SK-N-SH treated with all-trans-retinoic acid at 6 μM for 48 hours (cell line): Measurements from ENCODE around the gene KRT85.

ENCODE experiments used
- ATAC-seq: fragments of 200-7000 bp; cut with Tn5 transposase; 3 replicates; pipeline ENCODE4 v1.9.1; 2020; ENCODE audit warnings: mild to moderate bottlenecking, moderate library complexity
- ARNTL ChIP-seq: fragments of 450-650 bp; formaldehyde crosslinking; IDR thresholded peaks from 2 replicates; pipeline ENCODE4 v1.5.0; 2020; ENCODE audit warnings: low read depth, mild to moderate bottlenecking, moderate library complexity, borderline replicate concordance
- BACH2 ChIP-seq: fragments of 250-450 bp; sonication (Bioruptor Pico); IDR thresholded peaks from 2 replicates; pipeline ENCODE4 v1.9.0; 2021; ENCODE audit warnings: mild to moderate bottlenecking, borderline replicate concordance
- CSDC2 ChIP-seq: fragments of 250-450 bp; sonication (Bioruptor Pico); IDR thresholded peaks from 2 replicates; pipeline ENCODE4 v1.5.0; 2020; ENCODE audit warnings: mild to moderate bottlenecking, moderate library complexity
- ESRRG ChIP-seq: fragments of 250-450 bp; sonication (Bioruptor Pico); IDR thresholded peaks from 2 replicates; pipeline ENCODE4 v1.6.1; 2021; ENCODE audit warnings: mild to moderate bottlenecking
- GLIS3 ChIP-seq: fragments of 250-450 bp; sonication (Bioruptor Pico); IDR thresholded peaks from 2 replicates; pipeline ENCODE4 v1.5.0; 2020; ENCODE audit warnings: mild to moderate bottlenecking, moderate library complexity
- ISL1 ChIP-seq: fragments of 250-450 bp; sonication (Bioruptor Pico); IDR thresholded peaks from 2 replicates; pipeline ENCODE4 v2.1.2; 2022; ENCODE audit warnings: mild to moderate bottlenecking, moderate library complexity
- OSR1 ChIP-seq: fragments of 250-450 bp; sonication (Bioruptor Pico); IDR thresholded peaks from 2 replicates; pipeline ENCODE4 v1.8.0; 2022; ENCODE audit warnings: moderate library complexity, mild to moderate bottlenecking, inconsistent platforms
- PPARA ChIP-seq: fragments of 250-450 bp; sonication (Bioruptor Pico); IDR thresholded peaks from 2 replicates; pipeline ENCODE4 v1.5.0; 2020; ENCODE audit warnings: mild to moderate bottlenecking, borderline replicate concordance
- RARB ChIP-seq: fragments of 250-450 bp; sonication (Bioruptor Pico); IDR thresholded peaks from 2 replicates; pipeline ENCODE4 v1.8.0; 2021; ENCODE audit warnings: mild to moderate bottlenecking, moderate library complexity
- SNAI2 ChIP-seq: fragments of 250-450 bp; sonication (Bioruptor Pico); IDR thresholded peaks from 2 replicates; pipeline ENCODE4 v1.5.0; 2020; ENCODE audit warnings: mild to moderate bottlenecking, moderate library complexity
- TCF4 ChIP-seq: fragments of 250-450 bp; sonication (Bioruptor Pico); IDR thresholded peaks from 2 replicates; pipeline ENCODE4 v1.8.0; 2021; ENCODE audit warnings: mild to moderate bottlenecking, moderate library complexity, borderline replicate concordance
- TOX ChIP-seq: fragments of 250-450 bp; sonication (Bioruptor Pico); IDR thresholded peaks from 2 replicates; pipeline ENCODE4 v1.8.0; 2021; ENCODE audit warnings: mild to moderate bottlenecking, moderate library complexity, borderline replicate concordance
- ZFP3 ChIP-seq: fragments of 250-450 bp; sonication (Bioruptor Pico); IDR thresholded peaks from 2 replicates; pipeline ENCODE4 v1.5.0; 2020; ENCODE audit warnings: mild to moderate bottlenecking, moderate library complexity
- ZNF565 ChIP-seq: fragments of 450-650 bp; formaldehyde crosslinking; conservative IDR thresholded peaks from 2 replicates; pipeline ENCODE4 v1.5.0; 2020; ENCODE audit warnings: low read depth, mild to moderate bottlenecking, moderate library complexity
- ZNF70 ChIP-seq: fragments of 450-650 bp; formaldehyde crosslinking; IDR thresholded peaks from 2 replicates; pipeline ENCODE4 v1.5.0; 2020; ENCODE audit warnings: mild to moderate bottlenecking, moderate library complexity
- ZNF8 ChIP-seq: fragments of 450-650 bp; formaldehyde crosslinking; IDR thresholded peaks from 2 replicates; pipeline ENCODE4 v1.5.0; 2020; ENCODE audit warnings: mild to moderate bottlenecking, moderate library complexity
- TF ChIP-seq, protein P1 (sequence below): fragments of 250-450 bp; sonication (Bioruptor Pico); IDR thresholded peaks from 2 replicates; pipeline ENCODE4 v1.5.1; 2020; ENCODE audit warnings: low read depth, mild to moderate bottlenecking, moderate library complexity
- TF ChIP-seq, protein P2 (sequence below): fragments of 250-450 bp; sonication (Bioruptor Pico); IDR thresholded peaks from 2 replicates; pipeline ENCODE4 v1.8.0; 2021; ENCODE audit warnings: low read depth, mild to moderate bottlenecking, moderate library complexity, borderline replicate concordance
- TF ChIP-seq, protein P3 (sequence below): fragments of 250-450 bp; sonication (Bioruptor Pico); IDR thresholded peaks from 2 replicates; pipeline ENCODE4 v1.5.0; 2020; ENCODE audit warnings: mild to moderate bottlenecking, moderate library complexity
- TF ChIP-seq, protein P4 (sequence below): fragments of 250-450 bp; sonication (Bioruptor Pico); IDR thresholded peaks from 2 replicates; pipeline ENCODE4 v1.5.1; 2021; ENCODE audit warnings: mild to moderate bottlenecking, moderate library complexity

The KRT85 gene

DNA sequence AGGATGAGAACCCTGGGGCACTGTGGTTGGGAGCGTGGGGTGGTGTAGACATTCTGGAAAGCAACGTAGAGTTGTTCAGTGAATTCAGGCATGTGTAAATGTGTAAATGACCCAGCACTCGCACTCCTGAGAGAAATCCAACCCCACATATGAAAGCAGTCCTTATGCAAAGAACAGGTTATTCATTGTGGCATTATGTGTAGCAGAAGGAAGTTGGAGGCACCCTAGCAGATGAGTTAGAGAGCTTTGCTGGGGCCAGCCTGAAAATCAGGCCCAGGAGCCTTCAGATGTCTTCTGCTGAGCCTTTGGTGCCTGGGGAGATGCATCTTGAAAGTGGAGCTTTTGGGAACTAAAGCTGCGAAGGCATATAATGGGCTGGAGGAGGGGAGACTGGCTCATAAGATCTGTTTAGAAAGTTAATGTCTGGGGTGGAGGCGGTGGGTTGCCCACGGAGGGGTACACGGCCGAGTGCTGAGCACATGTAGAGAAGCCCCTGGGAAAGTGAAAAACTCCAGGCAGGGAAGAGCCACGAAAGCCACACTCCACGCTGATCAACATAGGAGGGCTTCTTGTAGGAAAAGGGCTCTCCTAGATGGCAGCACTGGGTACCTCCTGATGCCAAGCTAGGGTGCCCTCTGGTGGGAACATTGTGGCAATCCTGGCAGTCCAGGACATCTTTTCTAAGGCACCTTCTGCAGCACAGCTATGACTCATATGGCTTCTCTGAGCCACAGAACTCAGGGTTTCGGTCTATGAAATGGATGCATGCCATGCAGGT lies 40.0 kb downstream of the KRT85 start:
- TF ChIP-seq ZNF70 (no peak), OSR1 (CRISPR knock-in tag) (no peak)
- ATAC-seq = peak; percentile 99

DNA sequence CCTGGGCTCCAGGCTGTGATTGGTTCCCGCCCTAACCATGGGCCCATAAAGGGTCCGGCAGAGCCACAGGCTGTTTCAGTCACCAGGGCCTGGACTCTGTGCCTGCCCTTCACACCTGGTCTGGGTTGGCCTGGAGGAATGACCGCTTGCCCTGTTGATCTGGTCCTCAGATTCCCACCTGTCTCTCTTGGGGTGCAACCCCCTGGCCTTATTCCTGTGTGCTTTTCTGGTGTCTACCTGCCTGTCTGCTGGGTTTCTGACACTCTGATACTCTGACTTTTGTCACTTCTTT lies 43.2 kb downstream of the KRT85 start:
- no peak for ATAC-seq
- TF ChIP-seq ESRRG (CRISPR knock-in tag) (no peak), ZFP3 (no peak)

DNA sequence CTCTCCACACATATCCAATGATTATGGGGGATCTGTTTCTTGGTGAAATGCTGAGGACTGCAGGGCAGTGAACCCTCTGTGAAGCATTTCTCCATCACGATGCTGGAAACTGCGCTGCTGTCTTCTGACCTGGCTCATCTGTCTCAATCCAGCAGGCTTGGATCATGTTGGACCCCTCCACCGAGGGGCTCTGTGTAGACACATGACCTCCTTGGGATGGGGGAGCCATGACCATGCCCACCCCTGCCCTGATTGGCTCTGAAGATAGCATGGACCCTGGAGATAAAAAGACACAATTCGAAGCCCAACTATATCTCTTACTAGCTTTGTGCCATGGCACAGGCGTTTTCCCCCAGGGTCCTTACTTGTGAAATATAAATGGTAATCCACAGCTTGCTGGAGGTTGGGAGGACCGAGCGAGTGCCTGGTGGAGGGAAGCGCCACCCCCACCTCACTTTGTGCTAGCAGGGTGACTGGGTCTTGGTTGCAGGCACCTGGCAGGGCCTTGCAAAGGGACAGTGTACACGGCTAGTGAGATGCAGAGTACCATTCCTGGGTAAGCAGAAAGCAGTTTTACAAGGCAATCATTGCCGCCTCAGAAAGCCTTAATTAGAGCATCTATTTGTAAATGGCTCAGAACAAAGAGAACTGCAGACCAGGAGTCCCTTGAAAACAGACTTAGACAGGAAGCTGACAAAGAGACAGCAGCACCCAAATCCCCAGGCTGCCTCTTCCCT lies 43.7 kb downstream of the KRT85 start:
- TF ChIP-seq ISL1 (CRISPR knock-in tag) (no peak), GLIS3 (CRISPR knock-in tag) (no peak), TOX (CRISPR knock-in tag) (no peak), ZNF565 (CRISPR knock-in tag) (no peak)
- TF ChIP-seq, protein P1, sequence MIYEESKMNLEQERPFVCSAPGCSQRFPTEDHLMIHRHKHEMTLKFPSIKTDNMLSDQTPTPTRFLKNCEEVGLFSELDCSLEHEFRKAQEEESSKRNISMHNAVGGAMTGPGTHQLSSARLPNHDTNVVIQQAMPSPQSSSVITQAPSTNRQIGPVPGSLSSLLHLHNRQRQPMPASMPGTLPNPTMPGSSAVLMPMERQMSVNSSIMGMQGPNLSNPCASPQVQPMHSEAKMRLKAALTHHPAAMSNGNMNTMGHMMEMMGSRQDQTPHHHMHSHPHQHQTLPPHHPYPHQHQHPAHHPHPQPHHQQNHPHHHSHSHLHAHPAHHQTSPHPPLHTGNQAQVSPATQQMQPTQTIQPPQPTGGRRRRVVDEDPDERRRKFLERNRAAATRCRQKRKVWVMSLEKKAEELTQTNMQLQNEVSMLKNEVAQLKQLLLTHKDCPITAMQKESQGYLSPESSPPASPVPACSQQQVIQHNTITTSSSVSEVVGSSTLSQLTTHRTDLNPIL (CRISPR knock-in tag) = no peak
- ATAC-seq = no peak

DNA sequence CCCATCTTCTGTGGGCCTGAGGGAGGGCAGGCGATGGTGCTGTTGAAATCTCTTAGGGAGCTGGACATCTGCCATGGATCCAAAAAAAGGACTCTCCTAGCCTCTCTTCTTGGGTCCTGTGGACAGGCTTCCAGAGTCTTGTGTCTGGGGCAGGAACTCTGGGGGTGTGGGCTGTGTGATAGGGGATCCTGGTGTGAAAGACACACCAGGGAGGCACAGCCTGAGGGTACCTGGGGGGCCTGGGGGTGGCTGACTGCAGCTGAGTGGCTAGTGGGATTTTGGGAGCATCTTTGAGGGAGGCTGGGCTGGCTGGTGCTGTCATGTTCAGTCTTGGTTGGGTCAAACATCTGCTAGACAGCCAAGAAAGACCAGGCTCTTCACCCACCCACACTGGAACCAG lies 44.3 kb downstream of the KRT85 start:
- TF ChIP-seq TCF4 (CRISPR knock-in tag) (no peak), PPARA (CRISPR knock-in tag) (no peak), CSDC2 (no peak)
- TF ChIP-seq, all 23 proteins: peak for 0
- ATAC-seq = no peak

DNA sequence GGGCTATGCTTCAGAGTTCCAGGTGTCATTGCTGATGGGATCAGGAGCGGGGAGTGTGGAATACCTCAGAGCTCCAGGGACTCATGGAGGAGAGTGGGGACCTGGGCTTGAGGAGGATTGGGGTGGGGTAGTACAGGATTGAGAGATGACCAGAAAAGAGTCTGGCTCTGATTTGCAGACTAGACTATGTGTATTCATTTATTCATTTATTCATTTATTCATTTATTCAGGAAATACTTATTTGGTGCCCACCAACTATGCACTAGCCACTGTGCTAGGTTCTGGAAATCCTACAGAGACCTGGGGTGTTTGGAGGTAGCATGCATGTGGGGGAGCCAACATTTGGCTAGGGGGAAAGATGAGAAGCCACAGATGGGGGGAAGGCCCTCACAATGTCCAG lies 45.2 kb downstream of the KRT85 start:
- TF ChIP-seq, protein P2, sequence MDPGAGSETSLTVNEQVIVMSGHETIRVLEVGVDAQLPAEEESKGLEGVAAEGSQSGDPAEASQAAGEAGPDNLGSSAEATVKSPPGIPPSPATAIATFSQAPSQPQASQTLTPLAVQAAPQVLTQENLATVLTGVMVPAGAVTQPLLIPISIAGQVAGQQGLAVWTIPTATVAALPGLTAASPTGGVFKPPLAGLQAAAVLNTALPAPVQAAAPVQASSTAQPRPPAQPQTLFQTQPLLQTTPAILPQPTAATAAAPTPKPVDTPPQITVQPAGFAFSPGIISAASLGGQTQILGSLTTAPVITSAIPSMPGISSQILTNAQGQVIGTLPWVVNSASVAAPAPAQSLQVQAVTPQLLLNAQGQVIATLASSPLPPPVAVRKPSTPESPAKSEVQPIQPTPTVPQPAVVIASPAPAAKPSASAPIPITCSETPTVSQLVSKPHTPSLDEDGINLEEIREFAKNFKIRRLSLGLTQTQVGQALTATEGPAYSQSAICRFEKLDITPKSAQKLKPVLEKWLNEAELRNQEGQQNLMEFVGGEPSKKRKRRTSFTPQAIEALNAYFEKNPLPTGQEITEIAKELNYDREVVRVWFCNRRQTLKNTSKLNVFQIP (CRISPR knock-in tag) = no peak
- TF ChIP-seq BACH2 (CRISPR knock-in tag) (no peak), ZNF565 (CRISPR knock-in tag) (no peak), ARNTL (CRISPR knock-in tag) (no peak), ZNF70 (no peak), SNAI2 (no peak), ZFP3 (no peak), ISL1 (CRISPR knock-in tag) (no peak), GLIS3 (CRISPR knock-in tag) (no peak), RARB (no peak), ZNF8 (CRISPR knock-in tag) (no peak), TCF4 (CRISPR knock-in tag) (no peak), CSDC2 (no peak), PPARA (CRISPR knock-in tag) (no peak)
- TF ChIP-seq, protein P3, sequence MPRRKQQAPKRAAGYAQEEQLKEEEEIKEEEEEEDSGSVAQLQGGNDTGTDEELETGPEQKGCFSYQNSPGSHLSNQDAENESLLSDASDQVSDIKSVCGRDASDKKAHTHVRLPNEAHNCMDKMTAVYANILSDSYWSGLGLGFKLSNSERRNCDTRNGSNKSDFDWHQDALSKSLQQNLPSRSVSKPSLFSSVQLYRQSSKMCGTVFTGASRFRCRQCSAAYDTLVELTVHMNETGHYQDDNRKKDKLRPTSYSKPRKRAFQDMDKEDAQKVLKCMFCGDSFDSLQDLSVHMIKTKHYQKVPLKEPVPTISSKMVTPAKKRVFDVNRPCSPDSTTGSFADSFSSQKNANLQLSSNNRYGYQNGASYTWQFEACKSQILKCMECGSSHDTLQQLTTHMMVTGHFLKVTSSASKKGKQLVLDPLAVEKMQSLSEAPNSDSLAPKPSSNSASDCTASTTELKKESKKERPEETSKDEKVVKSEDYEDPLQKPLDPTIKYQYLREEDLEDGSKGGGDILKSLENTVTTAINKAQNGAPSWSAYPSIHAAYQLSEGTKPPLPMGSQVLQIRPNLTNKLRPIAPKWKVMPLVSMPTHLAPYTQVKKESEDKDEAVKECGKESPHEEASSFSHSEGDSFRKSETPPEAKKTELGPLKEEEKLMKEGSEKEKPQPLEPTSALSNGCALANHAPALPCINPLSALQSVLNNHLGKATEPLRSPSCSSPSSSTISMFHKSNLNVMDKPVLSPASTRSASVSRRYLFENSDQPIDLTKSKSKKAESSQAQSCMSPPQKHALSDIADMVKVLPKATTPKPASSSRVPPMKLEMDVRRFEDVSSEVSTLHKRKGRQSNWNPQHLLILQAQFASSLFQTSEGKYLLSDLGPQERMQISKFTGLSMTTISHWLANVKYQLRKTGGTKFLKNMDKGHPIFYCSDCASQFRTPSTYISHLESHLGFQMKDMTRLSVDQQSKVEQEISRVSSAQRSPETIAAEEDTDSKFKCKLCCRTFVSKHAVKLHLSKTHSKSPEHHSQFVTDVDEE (CRISPR knock-in tag) = no peak
- TF ChIP-seq, protein P4, sequence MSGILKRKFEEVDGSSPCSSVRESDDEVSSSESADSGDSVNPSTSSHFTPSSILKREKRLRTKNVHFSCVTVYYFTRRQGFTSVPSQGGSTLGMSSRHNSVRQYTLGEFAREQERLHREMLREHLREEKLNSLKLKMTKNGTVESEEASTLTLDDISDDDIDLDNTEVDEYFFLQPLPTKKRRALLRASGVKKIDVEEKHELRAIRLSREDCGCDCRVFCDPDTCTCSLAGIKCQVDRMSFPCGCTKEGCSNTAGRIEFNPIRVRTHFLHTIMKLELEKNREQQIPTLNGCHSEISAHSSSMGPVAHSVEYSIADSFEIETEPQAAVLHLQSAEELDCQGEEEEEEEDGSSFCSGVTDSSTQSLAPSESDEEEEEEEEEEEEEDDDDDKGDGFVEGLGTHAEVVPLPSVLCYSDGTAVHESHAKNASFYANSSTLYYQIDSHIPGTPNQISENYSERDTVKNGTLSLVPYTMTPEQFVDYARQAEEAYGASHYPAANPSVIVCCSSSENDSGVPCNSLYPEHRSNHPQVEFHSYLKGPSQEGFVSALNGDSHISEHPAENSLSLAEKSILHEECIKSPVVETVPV (CRISPR knock-in tag) = no peak
- no peak for ATAC-seq
